ENCODE data around the gene ANKRD29.

The ANKRD29 gene

DNA sequence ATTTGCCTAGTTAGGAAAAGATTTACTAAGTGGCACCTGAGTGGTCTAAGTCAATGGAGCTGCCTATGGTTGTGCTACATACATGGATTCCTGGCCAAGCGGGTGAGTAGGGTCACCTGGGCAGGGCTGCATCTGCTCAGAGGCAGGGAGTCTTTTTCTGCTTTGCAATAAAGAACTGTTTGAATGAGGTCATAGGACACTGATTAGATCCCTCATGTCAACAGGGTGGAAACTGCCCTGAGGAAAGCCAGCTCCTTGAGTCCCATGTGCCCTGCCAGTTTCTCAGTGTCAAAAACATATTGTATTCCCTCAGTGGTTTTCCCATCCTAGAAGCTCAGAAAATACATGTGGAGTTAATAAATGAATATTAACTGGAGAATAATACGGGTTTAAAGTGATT, 31.1 kb upstream of the ANKRD29 start:
- no peaks in the 10 kb centered on the region; a peak in 1 of 3 replicates for H3K36me3 ChIP-seq (ENCODE audit: control insufficient read depth in 2 of 2, insufficient read depth in 1 of 2, low read length in 2 of 2)
- ChIA-PET CTCF (interaction anchor here (1.3 to 3.2 kb wide), 2 partner anchors 9 to 178 kb away, joined by 3 to 24 read pairs; no protein-coding TSS in a partner anchor), POLR2A (interaction anchor here (0.6 to 1.3 kb wide), 2 partner anchors 56 to 67 kb away, joined by 3 read pairs; no protein-coding TSS in a partner anchor)
- no peak for TF ChIP-seq ZBTB17 (tag by site-specific recombination; IDR thresholded peaks at IDR 0.05)
- no peak for TF ChIP-seq PRDM10 (tag by site-specific recombination; IDR thresholded peaks at IDR 0.05)
- TF ChIP-seq, protein P1, sequence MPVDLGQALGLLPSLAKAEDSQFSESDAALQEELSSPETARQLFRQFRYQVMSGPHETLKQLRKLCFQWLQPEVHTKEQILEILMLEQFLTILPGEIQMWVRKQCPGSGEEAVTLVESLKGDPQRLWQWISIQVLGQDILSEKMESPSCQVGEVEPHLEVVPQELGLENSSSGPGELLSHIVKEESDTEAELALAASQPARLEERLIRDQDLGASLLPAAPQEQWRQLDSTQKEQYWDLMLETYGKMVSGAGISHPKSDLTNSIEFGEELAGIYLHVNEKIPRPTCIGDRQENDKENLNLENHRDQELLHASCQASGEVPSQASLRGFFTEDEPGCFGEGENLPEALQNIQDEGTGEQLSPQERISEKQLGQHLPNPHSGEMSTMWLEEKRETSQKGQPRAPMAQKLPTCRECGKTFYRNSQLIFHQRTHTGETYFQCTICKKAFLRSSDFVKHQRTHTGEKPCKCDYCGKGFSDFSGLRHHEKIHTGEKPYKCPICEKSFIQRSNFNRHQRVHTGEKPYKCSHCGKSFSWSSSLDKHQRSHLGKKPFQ (tag by site-specific recombination; IDR thresholded peaks at IDR 0.05): no peak
- TF ChIP-seq ZNF629 (tag by site-specific recombination; IDR thresholded peaks at IDR 0.05): peak; percentile 68; the same call in 1 of the 2 replicates
- TF ChIP-seq FEZF1 (tag by site-specific recombination; IDR thresholded peaks at IDR 0.05): peak; percentile 15; the same call in 1 of the 2 replicates
- no peak for TF ChIP-seq ZBTB21 (tag by site-specific recombination; IDR thresholded peaks at IDR 0.05)
- no peak for TF ChIP-seq ZNF350 (tag by site-specific recombination; IDR thresholded peaks at IDR 0.05)
- no peak for TF ChIP-seq ZNF544 (tag by site-specific recombination; IDR thresholded peaks at IDR 0.05)
- TF ChIP-seq MYNN (tag by site-specific recombination; IDR thresholded peaks at IDR 0.05; ENCODE audit: borderline replicate concordance): no peak
- TF ChIP-seq, protein P2, sequence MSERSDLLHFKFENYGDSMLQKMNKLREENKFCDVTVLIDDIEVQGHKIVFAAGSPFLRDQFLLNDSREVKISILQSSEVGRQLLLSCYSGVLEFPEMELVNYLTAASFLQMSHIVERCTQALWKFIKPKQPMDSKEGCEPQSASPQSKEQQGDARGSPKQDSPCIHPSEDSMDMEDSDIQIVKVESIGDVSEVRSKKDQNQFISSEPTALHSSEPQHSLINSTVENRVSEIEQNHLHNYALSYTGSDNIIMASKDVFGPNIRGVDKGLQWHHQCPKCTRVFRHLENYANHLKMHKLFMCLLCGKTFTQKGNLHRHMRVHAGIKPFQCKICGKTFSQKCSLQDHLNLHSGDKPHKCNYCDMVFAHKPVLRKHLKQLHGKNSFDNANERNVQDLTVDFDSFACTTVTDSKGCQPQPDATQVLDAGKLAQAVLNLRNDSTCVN (tag by site-specific recombination; optimal IDR thresholded peaks at IDR 0.05): no peak
- TF ChIP-seq HIC1 (tag by site-specific recombination; IDR thresholded peaks at IDR 0.05): no peak
- TF ChIP-seq ZNF157 (tag by site-specific recombination; IDR thresholded peaks at IDR 0.05): no peak
- H3K9me3 ChIP-seq (ENCODE audit: control insufficient read depth, insufficient read depth, low read depth, low read length): no peaks in the 10 kb centered on the region
- no peak overlapping the region for H3K27ac ChIP-seq (ENCODE audit: extremely low read depth, low read depth, low read length)
- H3K4me1 ChIP-seq (ENCODE audit: control insufficient read depth, insufficient read depth, low read length): peaks cover 13% of the 10 kb centered on the region
- no peak overlapping the region for H3K4me3 ChIP-seq (ENCODE audit: low read depth, low read length)

GRCh38 chr18:23690505-23691068, 27.9 kb upstream of the ANKRD29 start:
- Histone ChIP-seq H3K27ac (ENCODE audit: extremely low read depth, low read depth, low read length) (peak overlapping the region; percentile 91; the same call in 1 of the 2 replicates), H3K4me3 (ENCODE audit: low read depth, low read length) (peak overlapping the region; percentile 60), H3K4me1 (ENCODE audit: control insufficient read depth, insufficient read depth, low read length) (peaks cover 14% of the 10 kb centered on the region), H3K9me3 (ENCODE audit: control insufficient read depth, insufficient read depth, low read depth, low read length) (no peaks in the 10 kb centered on the region), H3K36me3 (ENCODE audit: control insufficient read depth in 2 of 2, insufficient read depth in 1 of 2, low read length in 2 of 2) (no peaks in the 10 kb centered on the region; a peak in 1 of 3 replicates)
- CTCF ChIA-PET: interaction anchor here (0.5 to 3.2 kb wide), 4 partner anchors 12 to 161 kb away, joined by 3 to 24 read pairs (median 4); no protein-coding TSS in a partner anchor
- POLR2A ChIA-PET: interaction anchor here (0.6 to 0.9 kb wide), 3 partner anchors 38 to 52 kb away, joined by 3 to 4 read pairs (median 4); no protein-coding TSS in a partner anchor
- TF ChIP-seq SP2 (tag by site-specific recombination; IDR thresholded peaks at IDR 0.05) (no peak), ZNF704 (tag by site-specific recombination; IDR thresholded peaks at IDR 0.05) (no peak), KLF1 (tag by site-specific recombination; IDR thresholded peaks at IDR 0.05) (0 out of 2 replicates have a peak, but pooled peaks have one; percentile 9), ZNF530 (tag by site-specific recombination; IDR thresholded peaks at IDR 0.05; ENCODE audit: low read depth) (no peak), SCRT2 (tag by site-specific recombination; IDR thresholded peaks at IDR 0.05) (no peak), ZNF600 (tag by site-specific recombination; IDR thresholded peaks at IDR 0.05) (no peak), ZNF561 (tag by site-specific recombination; IDR thresholded peaks at IDR 0.05; ENCODE audit: borderline replicate concordance) (no peak)
- TF ChIP-seq, protein P3, sequence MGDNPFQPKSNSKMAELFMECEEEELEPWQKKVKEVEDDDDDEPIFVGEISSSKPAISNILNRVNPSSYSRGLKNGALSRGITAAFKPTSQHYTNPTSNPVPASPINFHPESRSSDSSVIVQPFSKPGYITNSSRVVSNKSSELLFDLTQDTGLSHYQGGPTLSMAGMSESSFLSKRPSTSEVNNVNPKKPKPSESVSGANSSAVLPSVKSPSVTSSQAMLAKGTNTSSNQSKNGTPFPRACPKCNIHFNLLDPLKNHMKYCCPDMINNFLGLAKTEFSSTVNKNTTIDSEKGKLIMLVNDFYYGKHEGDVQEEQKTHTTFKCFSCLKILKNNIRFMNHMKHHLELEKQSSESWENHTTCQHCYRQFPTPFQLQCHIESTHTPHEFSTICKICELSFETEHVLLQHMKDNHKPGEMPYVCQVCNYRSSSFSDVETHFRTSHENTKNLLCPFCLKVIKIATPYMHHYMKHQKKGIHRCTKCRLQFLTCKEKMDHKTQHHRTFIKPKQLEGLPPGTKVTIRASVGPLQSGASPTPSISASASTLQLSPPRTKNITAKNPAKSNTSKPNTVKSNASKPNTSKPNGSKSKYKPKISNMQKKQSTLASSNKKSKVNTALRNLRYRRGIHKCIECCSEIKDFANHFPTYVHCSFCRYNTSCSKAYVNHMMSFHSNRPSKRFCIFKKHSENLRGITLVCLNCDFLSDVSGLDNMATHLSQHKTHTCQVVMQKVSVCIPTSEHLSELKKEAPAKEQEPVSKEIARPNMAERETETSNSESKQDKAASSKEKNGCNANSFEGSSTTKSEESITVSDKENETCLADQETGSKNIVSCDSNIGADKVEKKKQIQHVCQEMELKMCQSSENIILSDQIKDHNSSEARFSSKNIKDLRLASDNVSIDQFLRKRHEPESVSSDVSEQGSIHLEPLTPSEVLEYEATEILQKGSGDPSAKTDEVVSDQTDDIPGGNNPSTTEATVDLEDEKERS (tag by site-specific recombination; IDR thresholded peaks at IDR 0.05): no peak

All from HEK293 (cell line).